Testis (tissue), 3 donors: ENCODE data around the gene VCL. TPM values are rescaled to one million over a fixed set of nuclear protein-coding genes. Genes with fewer than 3 reads are reported as not detected.

Experiments
- DNase-seq: peaks from one replicate; pipeline ENCODE4 v3.0.0-alpha.2; 2019
- H3K27ac ChIP-seq, 2 donors: fragments of 200-600 bp; sonication (generic); one replicate each; pipeline ENCODE4 v1.5.1; 2019
- H3K27me3 ChIP-seq: fragments of 200-600 bp; sonication (generic); one replicate; pipeline ENCODE4 v1.5.1; 2019
- H3K36me3 ChIP-seq: fragments of 200-600 bp; sonication (generic); one replicate; pipeline ENCODE4 v1.5.1; 2017; ENCODE audit warnings: low read depth; ENCODE audit errors: missing control alignments
- H3K4me1 ChIP-seq: fragments of 200-600 bp; sonication (generic); one replicate; pipeline ENCODE4 v1.5.1; 2019
- H3K4me3 ChIP-seq, 2 donors: fragments of 200-600 bp; sonication (generic); one replicate each; pipeline ENCODE4 v1.5.1; 2017 to 2019
- H3K9me3 ChIP-seq: fragments of 200-600 bp; sonication (generic); one replicate; pipeline ENCODE4 v1.5.1; 2017
- POLR2A ChIP-seq: fragments of 450-650 bp; IDR thresholded peaks from one replicate; pipeline ENCODE4 v1.6.1; 2017; ENCODE audit warnings: antibody characterized with exemption, mild to moderate bottlenecking, moderate library complexity
- WGBS, 2 donors: methylation state at CpG; one replicate each; pipeline ENCODE4 v1.1.5; 2018; 5-methylcytosine and 5-hydroxymethylcytosine counted together
- intact Hi-C: fragments of 100-400 bp; cut with DNase I; formaldehyde crosslinking; loops from one replicate; pipeline ENCODE4 v1.15.1; 2023; ENCODE audit warnings: low total_unique reads
- polyA plus RNA-seq: library from polyadenylated mRNA; stranded (reverse); fragments of 350-450 nt; fragmentation: Illumina TruSeq; extraction: RNeasy Lipid Tissue Mini Kit (QIAGEN cat#74804); gene quantifications from one replicate; pipeline ENCODE4 v1.2.3, GENCODE V29; 2014; ENCODE audit warnings: low read depth, low replicate concordance; ENCODE audit not compliant: insufficient read depth
- total RNA-seq, 2 donors: library from RNA; depleted of rRNA; stranded (reverse); fragments of >200 nt; gene quantifications; one replicate each; pipeline ENCODE4 v1.2.3, GENCODE V29; 2016
- TF ChIP-seq, protein P1 (sequence below), 3 experiments: fragments of 450-650 bp in 2 of 3; fragments of 200-600 bp in 1 of 3; sonication (generic) in 1 of 3; IDR thresholded peaks; one replicate each; pipeline ENCODE4 v1.5.1; 2016 to 2019; ENCODE audit warnings: antibody characterized with exemption in 3 of 3, mild to moderate bottlenecking in 2 of 3, moderate library complexity in 1 of 3

VCL gene
- total and polyA plus RNA-seq, 3 donors from 2014 or later = 106 to 272 (median 267) TPM

DNA sequence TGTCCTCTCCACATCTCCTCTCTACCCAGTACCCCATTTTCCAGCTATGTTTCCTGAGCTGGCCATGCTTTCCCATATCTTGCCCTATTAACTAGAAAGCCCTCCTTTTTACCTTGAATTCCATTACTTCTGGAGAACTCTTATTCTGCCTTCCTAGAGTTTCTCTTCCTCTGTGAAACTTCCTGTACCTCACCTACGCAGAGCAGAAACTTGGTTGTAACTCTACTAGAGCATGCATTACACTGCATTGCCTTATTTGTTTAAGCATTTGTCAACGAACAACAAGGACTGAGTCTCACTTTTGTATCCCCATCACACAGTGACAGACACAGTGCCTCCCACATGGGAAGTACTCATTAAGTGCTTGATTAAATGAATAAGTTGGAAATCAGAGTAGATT, 36.4 kb downstream of the VCL start:
- Histone ChIP-seq H3K27me3 (no peaks in the 10 kb centered on the region), H3K9me3 (no peaks in the 10 kb centered on the region), H3K36me3 (no peaks in the 10 kb centered on the region), H3K4me1 (peaks cover 40% of the 10 kb centered on the region), H3K27ac (peak overlapping the region in 1 of 2 donors; percentile 13), H3K4me3 (no peak overlapping the region)
- intact Hi-C loops = no loop called here
- TF ChIP-seq, protein P1, sequence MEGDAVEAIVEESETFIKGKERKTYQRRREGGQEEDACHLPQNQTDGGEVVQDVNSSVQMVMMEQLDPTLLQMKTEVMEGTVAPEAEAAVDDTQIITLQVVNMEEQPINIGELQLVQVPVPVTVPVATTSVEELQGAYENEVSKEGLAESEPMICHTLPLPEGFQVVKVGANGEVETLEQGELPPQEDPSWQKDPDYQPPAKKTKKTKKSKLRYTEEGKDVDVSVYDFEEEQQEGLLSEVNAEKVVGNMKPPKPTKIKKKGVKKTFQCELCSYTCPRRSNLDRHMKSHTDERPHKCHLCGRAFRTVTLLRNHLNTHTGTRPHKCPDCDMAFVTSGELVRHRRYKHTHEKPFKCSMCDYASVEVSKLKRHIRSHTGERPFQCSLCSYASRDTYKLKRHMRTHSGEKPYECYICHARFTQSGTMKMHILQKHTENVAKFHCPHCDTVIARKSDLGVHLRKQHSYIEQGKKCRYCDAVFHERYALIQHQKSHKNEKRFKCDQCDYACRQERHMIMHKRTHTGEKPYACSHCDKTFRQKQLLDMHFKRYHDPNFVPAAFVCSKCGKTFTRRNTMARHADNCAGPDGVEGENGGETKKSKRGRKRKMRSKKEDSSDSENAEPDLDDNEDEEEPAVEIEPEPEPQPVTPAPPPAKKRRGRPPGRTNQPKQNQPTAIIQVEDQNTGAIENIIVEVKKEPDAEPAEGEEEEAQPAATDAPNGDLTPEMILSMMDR (IDR thresholded peaks at IDR 0.05) = no peak
- TF ChIP-seq POLR2A = no peak
- 70 to 72% methylated on average over 2 of the region's 2 CpGs for WGBS, 2 donors
- no peak for DNase-seq

- Histone ChIP-seq H3K4me3 (no peak overlapping the region), H3K9me3 (no peaks in the 10 kb centered on the region), H3K4me1 (peaks cover 42% of the 10 kb centered on the region), H3K36me3 (no peaks in the 10 kb centered on the region), H3K27ac (peak overlapping the region in 1 of 2 donors; percentile 54), H3K27me3 (no peaks in the 10 kb centered on the region)
- DNase-seq = no peak
- WGBS, 2 donors = 15 to 28% methylated on average over 1 of the region's 1 CpG
- intact Hi-C loops = no loop called here
- TF ChIP-seq, protein P1 (IDR thresholded peaks at IDR 0.05) = peak in 1 of 3 experiments; percentile 28
- TF ChIP-seq POLR2A = no peak
Measured at GRCh38 chr10:74035303-74035702, 37.4 kb downstream of the VCL start.

DNA sequence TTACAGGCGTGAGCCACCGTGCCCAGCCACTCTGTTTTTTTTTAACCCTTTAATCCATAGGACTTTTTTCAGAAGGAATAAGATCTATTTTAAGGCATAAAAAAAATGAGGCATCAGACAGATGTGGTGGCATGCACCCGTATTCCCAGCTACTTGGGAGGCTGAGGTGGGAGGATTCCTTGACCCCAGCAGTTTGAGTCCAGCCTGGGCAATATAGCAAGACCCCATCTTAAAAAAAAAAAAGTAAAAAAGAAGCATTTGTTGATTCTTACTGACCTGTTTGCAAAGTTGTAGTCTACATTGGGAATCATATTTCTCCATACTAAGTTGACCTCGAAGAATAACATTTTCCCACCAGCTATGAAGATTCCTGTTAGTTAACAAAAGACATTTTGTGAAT, 38.6 kb downstream of the VCL start:
- WGBS, 2 donors = 72 to 84% methylated on average over 4 of the region's 4 CpGs
- H3K4me3 ChIP-seq = no peak overlapping the region
- TF ChIP-seq, protein P1 (IDR thresholded peaks at IDR 0.05) = no peak
- no peak for TF ChIP-seq POLR2A
- peak overlapping the region; percentile 15 to 54 for H3K27ac ChIP-seq
- H3K4me1 ChIP-seq = peaks cover 39% of the 10 kb centered on the region
- no peaks in the 10 kb centered on the region for H3K36me3 ChIP-seq
- no peaks in the 10 kb centered on the region for H3K27me3 ChIP-seq
- intact Hi-C loops = no loop called here
- DNase-seq = no peak
- H3K9me3 ChIP-seq = no peaks in the 10 kb centered on the region

- no peak overlapping the region for H3K4me3 ChIP-seq
Measured at GRCh38 chr10:74039561-74040145, 41.7 kb downstream of the VCL start.

More at GRCh38 chr10:74039561-74040145, 41.7 kb downstream of the VCL start:
- Histone ChIP-seq H3K9me3 (no peaks in the 10 kb centered on the region), H3K27ac (peak overlapping the region; percentile 59), H3K4me1 (peaks cover 37% of the 10 kb centered on the region), H3K27me3 (no peaks in the 10 kb centered on the region), H3K36me3 (no peaks in the 10 kb centered on the region)
- TF ChIP-seq, protein P1 (IDR thresholded peaks at IDR 0.05) = no peak
- no peak for TF ChIP-seq POLR2A
- WGBS, 2 donors = 48 to 56% methylated on average over 5 of the region's 5 CpGs
- intact Hi-C loops = no loop called here
- peak; percentile 61 for DNase-seq
